Sigmoid colon (tissue), 7 donors: ENCODE results near the gene OMG. TPM values are rescaled to one million over a fixed set of nuclear protein-coding genes. Genes with fewer than 3 reads are reported as not detected.

Experiments used
- DNase-seq: peaks from one replicate; pipeline ENCODE4 v3.0.0-alpha.2; 2019
- H3K27ac ChIP-seq, 4 donors: fragments of 200-600 bp; sonication (generic); one replicate each; pipeline ENCODE4 v1.5.1; 2016 to 2019; ENCODE audit warnings: mild to moderate bottlenecking in 1 of 4
- H3K27me3 ChIP-seq, 3 donors: fragments of 200-600 bp; sonication (generic); one replicate each; pipeline ENCODE4 v1.5.1; 2019; ENCODE audit warnings: mild to moderate bottlenecking in 1 of 3
- H3K36me3 ChIP-seq, 4 donors: fragments of 200-600 bp; sonication (generic); one replicate each; pipeline ENCODE4 v1.5.1; 2016 to 2019
- H3K4me1 ChIP-seq, 4 donors: fragments of 200-600 bp; sonication (generic); one replicate each; pipeline ENCODE4 v1.5.1; 2017 to 2019
- H3K4me3 ChIP-seq, 4 donors: fragments of 200-600 bp; sonication (generic); one replicate each; pipeline ENCODE4 v1.5.1; 2017 to 2019; ENCODE audit warnings: mild to moderate bottlenecking in 2 of 4, moderate library complexity in 1 of 4
- H3K9me3 ChIP-seq, 4 donors: fragments of 200-600 bp in 3 of 4; sonication (generic) in 3 of 4; one replicate each; pipeline versions ENCODE4 v1.5.1 to v1.6.1; 2013 to 2019
- EP300 ChIP-seq, 4 donors: sonication (generic); formaldehyde crosslinking; IDR thresholded peaks; one replicate each; pipeline ENCODE4 v1.6.1; 2017; ENCODE audit warnings: antibody characterized with exemption in 4 of 4
- POLR2A ChIP-seq, 2 donors: fragments of 450-650 bp; IDR thresholded peaks; one replicate each; pipeline ENCODE4 v1.6.1; 2016; ENCODE audit warnings: antibody characterized with exemption in 2 of 2, mild to moderate bottlenecking in 2 of 2, moderate library complexity in 2 of 2
- POLR2AphosphoS5 ChIP-seq, 4 donors: sonication (generic); formaldehyde crosslinking; IDR thresholded peaks; one replicate each; pipeline ENCODE4 v1.6.1; 2017; ENCODE audit warnings: antibody characterized with exemption in 4 of 4
- WGBS, 2 donors: extraction: QIAGEN DNeasy Blood & Tissue Kit; methylation state at CpG; one replicate each; pipeline ENCODE4 v1.1.7; 2013; 5-methylcytosine and 5-hydroxymethylcytosine counted together
- intact Hi-C: fragments of 100-400 bp; cut with DNase I; formaldehyde crosslinking; loops from one replicate; pipeline ENCODE4 v1.15.1; 2023
- polyA plus RNA-seq, 3 donors: library from polyadenylated mRNA; stranded (reverse); fragments of 200-250 nt; gene quantifications; one replicate each; pipeline ENCODE4 v1.2.3, GENCODE V29; 2013
- total RNA-seq, 4 donors: library from RNA; depleted of rRNA; stranded (reverse); fragments of >200 nt; gene quantifications; one replicate each; pipeline ENCODE4 v1.1.0, GENCODE V29; 2016
- TF ChIP-seq, protein P1 (sequence below), 4 experiments: fragments of 450-650 bp in 3 of 4; fragments of 200-600 bp in 1 of 4; IDR thresholded peaks; one replicate each; pipeline ENCODE4 v1.5.1; 2016 to 2019; ENCODE audit warnings: antibody characterized with exemption in 4 of 4, mild to moderate bottlenecking in 3 of 4, moderate library complexity in 2 of 4
- donor health status: healthy with polysubstance abuse.
- donor health status: Bipolar disorder and iron deficiency.
- donor health status: healthy.

OMG gene
- total and polyA plus RNA-seq, 7 donors, result 0.64 to 5.4 (median 1.9) TPM; not detected in 3

DNA sequence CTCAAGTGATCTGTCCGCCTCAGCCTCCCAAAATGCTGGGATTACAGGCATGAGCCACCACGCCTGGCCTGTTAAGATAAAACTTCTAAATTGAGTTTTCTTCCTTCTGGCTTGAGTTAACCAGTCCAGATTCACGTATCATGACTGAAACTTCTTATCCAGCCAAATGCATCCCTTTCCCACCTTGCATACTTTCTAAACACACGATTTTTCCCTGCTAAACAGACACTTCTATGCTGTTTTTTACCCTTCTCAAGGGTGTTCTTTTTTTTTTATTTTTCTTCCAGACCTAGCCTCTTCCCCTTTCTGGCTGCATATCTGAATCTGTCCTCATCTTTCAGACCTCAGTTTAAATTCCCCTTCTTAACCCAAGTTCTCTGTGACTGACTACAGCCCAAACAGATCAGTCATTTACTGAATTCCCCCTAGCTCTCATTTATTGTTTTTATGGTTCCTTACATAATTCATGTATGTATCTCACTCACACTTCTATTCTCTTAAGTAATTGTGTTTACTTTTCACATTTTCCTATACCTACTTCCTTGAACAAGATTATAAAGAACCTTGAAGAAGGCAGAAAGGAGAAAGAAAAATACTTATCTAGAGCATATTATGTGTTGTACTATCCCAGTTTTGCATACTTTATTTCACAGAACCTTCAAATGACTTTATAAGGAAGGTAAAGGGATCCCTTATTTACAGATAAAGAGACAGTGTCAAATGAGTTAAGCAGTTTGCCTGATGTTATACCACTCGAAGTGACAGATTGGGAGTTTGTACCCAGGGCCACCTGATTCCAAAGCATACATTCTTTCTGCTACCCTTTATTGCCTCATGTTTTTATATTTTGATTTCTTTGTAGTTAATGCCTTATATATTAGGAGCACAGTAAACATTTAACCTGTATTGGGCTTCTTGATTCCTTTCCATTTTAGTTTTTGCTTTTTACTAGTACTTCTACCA lies 11.6 kb upstream of the OMG start:
- DNase-seq, result no peak
- no peaks in the 10 kb centered on the region for H3K36me3 ChIP-seq
- TF ChIP-seq EP300 (IDR thresholded peaks at IDR 0.05) (no peak), POLR2AphosphoS5 (IDR thresholded peaks at IDR 0.05) (no peak), POLR2A (IDR thresholded peaks at IDR 0.05) (no peak)
- TF ChIP-seq, protein P1, sequence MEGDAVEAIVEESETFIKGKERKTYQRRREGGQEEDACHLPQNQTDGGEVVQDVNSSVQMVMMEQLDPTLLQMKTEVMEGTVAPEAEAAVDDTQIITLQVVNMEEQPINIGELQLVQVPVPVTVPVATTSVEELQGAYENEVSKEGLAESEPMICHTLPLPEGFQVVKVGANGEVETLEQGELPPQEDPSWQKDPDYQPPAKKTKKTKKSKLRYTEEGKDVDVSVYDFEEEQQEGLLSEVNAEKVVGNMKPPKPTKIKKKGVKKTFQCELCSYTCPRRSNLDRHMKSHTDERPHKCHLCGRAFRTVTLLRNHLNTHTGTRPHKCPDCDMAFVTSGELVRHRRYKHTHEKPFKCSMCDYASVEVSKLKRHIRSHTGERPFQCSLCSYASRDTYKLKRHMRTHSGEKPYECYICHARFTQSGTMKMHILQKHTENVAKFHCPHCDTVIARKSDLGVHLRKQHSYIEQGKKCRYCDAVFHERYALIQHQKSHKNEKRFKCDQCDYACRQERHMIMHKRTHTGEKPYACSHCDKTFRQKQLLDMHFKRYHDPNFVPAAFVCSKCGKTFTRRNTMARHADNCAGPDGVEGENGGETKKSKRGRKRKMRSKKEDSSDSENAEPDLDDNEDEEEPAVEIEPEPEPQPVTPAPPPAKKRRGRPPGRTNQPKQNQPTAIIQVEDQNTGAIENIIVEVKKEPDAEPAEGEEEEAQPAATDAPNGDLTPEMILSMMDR (IDR thresholded peaks at IDR 0.05), result no peak
- H3K9me3 ChIP-seq, result no peaks in the 10 kb centered on the region
- WGBS, 2 donors, result 36 to 44% methylated on average over 5 of the region's 5 CpGs
- peak overlapping the region in 1 of 4 donors; percentile 4 for H3K27ac ChIP-seq
- H3K4me3 ChIP-seq, result no peak overlapping the region
- no peaks in the 10 kb centered on the region for H3K4me1 ChIP-seq
- H3K27me3 ChIP-seq, result no peaks in the 10 kb centered on the region
- intact Hi-C loops, result no loop called here

- Histone ChIP-seq H3K27me3 (no peaks in the 10 kb centered on the region), H3K27ac (no peak overlapping the region), H3K9me3 (no peaks in the 10 kb centered on the region), H3K36me3 (no peaks in the 10 kb centered on the region), H3K4me3 (no peak overlapping the region), H3K4me1 (no peaks in the 10 kb centered on the region)
- intact Hi-C loops, result no loop called here
- DNase-seq, result no peak
- TF ChIP-seq EP300 (IDR thresholded peaks at IDR 0.05) (no peak), POLR2AphosphoS5 (IDR thresholded peaks at IDR 0.05) (no peak), POLR2A (IDR thresholded peaks at IDR 0.05) (no peak)
- TF ChIP-seq, protein P1 (IDR thresholded peaks at IDR 0.05), result no peak
- WGBS, 2 donors, result 56 to 67% methylated on average over 1 of the region's 1 CpG
These were observed 10.6 kb upstream of the OMG start for GRCh38 chr17:31307640-31308039.

- Histone ChIP-seq H3K36me3 (no peaks in the 10 kb centered on the region), H3K4me1 (no peaks in the 10 kb centered on the region), H3K9me3 (no peaks in the 10 kb centered on the region), H3K27ac (no peak overlapping the region), H3K4me3 (no peak overlapping the region), H3K27me3 (no peaks in the 10 kb centered on the region)
- intact Hi-C loops, result no loop called here
- no peak for DNase-seq
- TF ChIP-seq POLR2A (IDR thresholded peaks at IDR 0.05), result no peak
- TF ChIP-seq POLR2AphosphoS5 (IDR thresholded peaks at IDR 0.05), result no peak
- TF ChIP-seq, protein P1 (IDR thresholded peaks at IDR 0.05), result no peak
- no peak for TF ChIP-seq EP300 (IDR thresholded peaks at IDR 0.05)
These were observed 2.6 kb upstream of the OMG start for GRCh38 chr17:31299624-31300023.

DNA sequence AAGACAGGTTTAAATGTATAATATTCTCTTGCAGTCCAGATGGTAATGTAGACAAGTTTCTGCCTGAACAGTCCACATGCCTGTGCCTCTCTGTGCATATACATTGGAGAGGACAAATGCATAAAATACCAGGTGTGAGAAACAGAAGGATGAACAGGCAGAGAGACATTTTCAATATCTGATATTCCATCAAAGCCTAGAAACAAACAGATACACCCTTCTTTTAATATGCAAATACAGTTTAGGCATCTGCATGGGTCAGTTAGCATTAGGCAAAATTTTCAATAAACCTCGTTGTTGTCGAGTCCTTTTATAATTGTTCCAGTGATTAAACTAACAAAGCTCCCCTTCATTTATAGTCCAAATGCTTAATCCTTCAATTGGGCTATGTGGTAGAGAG lies 897 bp downstream of the OMG start:
- TF ChIP-seq, protein P1 (IDR thresholded peaks at IDR 0.05), result no peak
- TF ChIP-seq POLR2A (IDR thresholded peaks at IDR 0.05) (no peak), EP300 (IDR thresholded peaks at IDR 0.05) (no peak), POLR2AphosphoS5 (IDR thresholded peaks at IDR 0.05) (no peak)
- H3K4me1 ChIP-seq, result no peaks in the 10 kb centered on the region
- intact Hi-C loops, result no loop called here

More for the DNA sequence above, 897 bp downstream of the OMG start:
- Histone ChIP-seq H3K27ac (no peak overlapping the region), H3K4me3 (no peak overlapping the region), H3K36me3 (peaks cover 0 to 6% (median 0%) of the 10 kb centered on the region in 4 donors), H3K9me3 (no peaks in the 10 kb centered on the region), H3K27me3 (no peaks in the 10 kb centered on the region)
- WGBS, 2 donors, result 88 to 93% methylated on average over 2 of the region's 2 CpGs
- DNase-seq, result no peak
